Ascending aorta (tissue), 2 donors: ENCODE results near the gene ITGA5. TPM values are rescaled to one million over a fixed set of nuclear protein-coding genes. Genes with fewer than 3 reads are reported as not detected.

Experiments used
- DNase-seq, 2 donors: peaks; one replicate each; pipeline ENCODE4 v3.0.0-alpha.2; 2019; ENCODE audit warnings: low spot score in 2 of 2
- H3K27ac ChIP-seq, 2 donors: fragments of 200-600 bp; sonication (generic); one replicate each; pipeline ENCODE4 v1.5.1; 2016 to 2017; ENCODE audit warnings: mild to moderate bottlenecking in 1 of 2
- H3K27me3 ChIP-seq: fragments of 200-600 bp; sonication (generic); one replicate; pipeline ENCODE4 v1.5.1; 2017
- H3K36me3 ChIP-seq, 2 donors: fragments of 200-600 bp; sonication (generic); one replicate each; pipeline ENCODE4 v1.5.1; 2016
- H3K4me1 ChIP-seq, 2 donors: fragments of 200-600 bp; sonication (generic); one replicate each; pipeline ENCODE4 v1.5.1; 2016 to 2017; ENCODE audit warnings: mild to moderate bottlenecking in 1 of 2
- H3K4me3 ChIP-seq, 2 donors: fragments of 200-600 bp; sonication (generic); one replicate each; pipeline ENCODE4 v1.5.1; 2016 to 2017; ENCODE audit warnings: mild to moderate bottlenecking in 1 of 2
- H3K9me3 ChIP-seq, 2 donors: fragments of 200-600 bp; sonication (generic); one replicate each; pipeline ENCODE4 v1.5.1; 2016
- intact Hi-C: fragments of 100-400 bp; cut with DNase I; formaldehyde crosslinking; loops from one replicate; pipeline ENCODE4 v1.15.1; 2023
- total RNA-seq: library from RNA; depleted of rRNA; stranded (reverse); fragments of >200 nt; gene quantifications from one replicate; pipeline ENCODE4 v1.1.0, GENCODE V29; 2016
- TF ChIP-seq, protein P1 (sequence below), 3 experiments: fragments of 200-600 bp in 2 of 3; fragments of 450-650 bp in 1 of 3; sonication (generic) in 2 of 3; IDR thresholded peaks; one replicate each; pipeline ENCODE4 v1.5.1; 2016 to 2019; ENCODE audit warnings: antibody characterized with exemption in 3 of 3, mild to moderate bottlenecking in 1 of 3, moderate library complexity in 1 of 3

The ITGA5 gene
- total RNA-seq, 1 donor from 2014 or later: 973 TPM

DNA sequence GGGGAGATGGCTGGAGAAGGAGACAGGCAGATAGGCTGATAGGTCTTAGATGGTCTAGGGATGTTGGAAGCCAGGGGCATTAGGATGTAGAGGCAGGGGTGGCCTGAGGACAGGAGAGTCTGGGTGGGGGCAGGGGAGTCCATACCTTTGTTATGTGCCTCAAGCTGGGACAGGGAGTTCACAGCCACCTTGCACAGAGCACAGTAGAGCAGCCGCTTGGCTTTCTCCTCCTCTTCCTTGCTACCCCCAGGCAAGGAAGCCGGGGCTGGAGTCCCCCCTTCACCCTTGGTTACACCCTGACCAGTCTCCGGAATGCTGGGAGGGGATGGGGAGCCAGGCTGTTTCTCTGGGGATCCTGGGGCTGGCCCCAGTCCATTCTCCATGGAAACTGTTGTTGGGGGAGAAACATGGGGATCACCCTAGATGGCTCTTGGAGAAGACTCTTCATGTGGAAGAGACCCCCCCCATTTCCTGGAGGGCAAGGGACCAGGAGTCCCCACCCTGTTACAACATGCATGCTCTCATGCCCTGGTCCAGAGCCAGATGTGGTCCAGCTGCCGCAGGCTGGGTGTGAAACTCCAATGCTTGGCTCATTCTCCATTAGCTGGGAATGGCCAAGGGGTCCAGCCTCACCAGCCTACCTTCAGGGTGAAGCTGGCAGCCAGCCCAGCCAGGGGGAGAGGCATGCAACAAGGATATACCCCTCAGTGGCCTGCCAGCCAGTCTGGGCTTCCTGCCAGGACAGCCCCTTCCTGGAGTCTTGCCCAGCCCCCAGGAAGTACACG is 47.5 kb downstream of the ITGA5 start:
- Histone ChIP-seq H3K27me3 (no peaks in the 10 kb centered on the region), H3K4me3 (no peak overlapping the region), H3K9me3 (no peaks in the 10 kb centered on the region), H3K36me3 (peaks cover 0 to 4% of the 10 kb centered on the region in 2 donors), H3K27ac (peak overlapping the region; percentile 52 to 60), H3K4me1 (peaks cover 4 to 22% of the 10 kb centered on the region in 2 donors)
- TF ChIP-seq, protein P1, sequence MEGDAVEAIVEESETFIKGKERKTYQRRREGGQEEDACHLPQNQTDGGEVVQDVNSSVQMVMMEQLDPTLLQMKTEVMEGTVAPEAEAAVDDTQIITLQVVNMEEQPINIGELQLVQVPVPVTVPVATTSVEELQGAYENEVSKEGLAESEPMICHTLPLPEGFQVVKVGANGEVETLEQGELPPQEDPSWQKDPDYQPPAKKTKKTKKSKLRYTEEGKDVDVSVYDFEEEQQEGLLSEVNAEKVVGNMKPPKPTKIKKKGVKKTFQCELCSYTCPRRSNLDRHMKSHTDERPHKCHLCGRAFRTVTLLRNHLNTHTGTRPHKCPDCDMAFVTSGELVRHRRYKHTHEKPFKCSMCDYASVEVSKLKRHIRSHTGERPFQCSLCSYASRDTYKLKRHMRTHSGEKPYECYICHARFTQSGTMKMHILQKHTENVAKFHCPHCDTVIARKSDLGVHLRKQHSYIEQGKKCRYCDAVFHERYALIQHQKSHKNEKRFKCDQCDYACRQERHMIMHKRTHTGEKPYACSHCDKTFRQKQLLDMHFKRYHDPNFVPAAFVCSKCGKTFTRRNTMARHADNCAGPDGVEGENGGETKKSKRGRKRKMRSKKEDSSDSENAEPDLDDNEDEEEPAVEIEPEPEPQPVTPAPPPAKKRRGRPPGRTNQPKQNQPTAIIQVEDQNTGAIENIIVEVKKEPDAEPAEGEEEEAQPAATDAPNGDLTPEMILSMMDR (IDR thresholded peaks at IDR 0.05): no peak
- DNase-seq: no peak
- intact Hi-C loops: loop anchor here (2.0 kb wide), 1 partner anchor 67 kb away; no protein-coding TSS in a partner anchor

DNA sequence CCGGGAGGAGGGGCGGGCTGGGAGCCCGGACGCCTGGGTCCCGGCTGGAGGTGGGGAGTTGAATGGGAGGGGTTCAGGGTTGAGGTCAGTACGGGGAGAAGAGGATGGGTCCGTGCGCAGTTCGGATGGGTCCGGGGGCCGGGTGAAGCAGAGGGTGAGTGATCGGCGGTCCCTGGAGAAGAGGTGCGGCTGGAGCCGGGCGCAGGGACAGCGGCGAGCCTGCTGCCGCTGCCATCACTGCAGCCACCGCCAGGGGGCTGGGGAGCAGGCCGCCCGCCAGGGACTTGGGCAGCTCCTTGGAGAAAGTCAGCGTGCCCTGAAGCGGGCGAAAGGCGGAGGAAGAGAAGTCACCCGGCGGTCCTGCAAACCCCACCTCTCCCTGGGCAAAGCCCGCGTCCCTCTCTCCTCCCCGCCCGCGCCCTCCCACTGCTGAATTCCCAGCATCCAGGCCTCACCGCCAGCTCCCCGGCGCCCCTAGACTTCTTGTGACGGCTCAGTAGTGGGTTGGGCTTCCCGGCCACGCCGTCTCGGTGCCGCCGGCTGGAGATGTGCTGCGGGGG is 48.8 kb downstream of the ITGA5 start:
- peaks cover 4 to 22% of the 10 kb centered on the region in 2 donors for H3K4me1 ChIP-seq
- H3K27me3 ChIP-seq: no peaks in the 10 kb centered on the region
- TF ChIP-seq, protein P1 (IDR thresholded peaks at IDR 0.05): peak; percentile 91 to 98 (median 98)
- intact Hi-C loops: loop anchor here (1.0 to 2.0 kb wide), 2 partner anchors 9 to 69 kb away; no protein-coding TSS in a partner anchor
- no peaks in the 10 kb centered on the region for H3K9me3 ChIP-seq
- peak overlapping the region; percentile 43 to 65 for H3K4me3 ChIP-seq
- peaks cover 0 to 4% of the 10 kb centered on the region in 2 donors for H3K36me3 ChIP-seq
- peak in 1 of 2 donors; percentile 89 for DNase-seq
- peak overlapping the region; percentile 52 to 60 for H3K27ac ChIP-seq

DNA sequence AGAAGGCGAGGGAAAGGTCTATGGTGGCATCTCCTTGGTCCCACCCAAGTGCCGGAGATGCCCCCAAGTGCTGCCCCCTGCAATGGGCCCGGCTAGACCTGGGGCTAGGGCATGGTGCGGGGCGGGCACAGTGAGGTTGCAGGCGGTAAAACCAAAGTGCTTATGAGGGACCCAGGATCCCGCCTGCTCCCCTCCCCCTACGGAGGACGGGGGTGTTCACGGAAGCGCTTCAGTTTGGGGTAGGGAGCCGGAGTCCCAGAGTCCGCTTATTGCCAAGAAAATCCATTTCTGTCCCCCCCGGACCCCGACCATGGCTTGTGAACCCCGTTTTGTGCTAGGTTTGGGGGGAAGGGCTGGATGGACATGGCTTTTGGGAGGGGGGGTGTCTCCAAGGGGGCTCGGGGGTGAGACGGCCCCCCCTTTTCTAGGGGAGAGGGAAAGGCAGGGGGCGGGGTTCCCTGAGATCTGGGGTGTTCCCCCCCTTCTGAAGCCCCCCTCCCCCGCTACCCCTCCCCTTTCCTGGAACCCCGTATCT is 49.4 kb downstream of the ITGA5 start:
- Histone ChIP-seq H3K27me3 (no peaks in the 10 kb centered on the region), H3K36me3 (peaks cover 0 to under 1% of the 10 kb centered on the region in 2 donors), H3K4me3 (peak overlapping the region; percentile 43 to 65), H3K9me3 (no peaks in the 10 kb centered on the region), H3K27ac (peak overlapping the region; percentile 39 to 60), H3K4me1 (peaks cover 4 to 22% of the 10 kb centered on the region in 2 donors)
- DNase-seq: no peak
- intact Hi-C loops: loop anchor here (1.0 to 10.0 kb wide), 4 partner anchors 10 to 115 kb away; no protein-coding TSS in a partner anchor
- TF ChIP-seq, protein P1 (IDR thresholded peaks at IDR 0.05): no peak

DNA sequence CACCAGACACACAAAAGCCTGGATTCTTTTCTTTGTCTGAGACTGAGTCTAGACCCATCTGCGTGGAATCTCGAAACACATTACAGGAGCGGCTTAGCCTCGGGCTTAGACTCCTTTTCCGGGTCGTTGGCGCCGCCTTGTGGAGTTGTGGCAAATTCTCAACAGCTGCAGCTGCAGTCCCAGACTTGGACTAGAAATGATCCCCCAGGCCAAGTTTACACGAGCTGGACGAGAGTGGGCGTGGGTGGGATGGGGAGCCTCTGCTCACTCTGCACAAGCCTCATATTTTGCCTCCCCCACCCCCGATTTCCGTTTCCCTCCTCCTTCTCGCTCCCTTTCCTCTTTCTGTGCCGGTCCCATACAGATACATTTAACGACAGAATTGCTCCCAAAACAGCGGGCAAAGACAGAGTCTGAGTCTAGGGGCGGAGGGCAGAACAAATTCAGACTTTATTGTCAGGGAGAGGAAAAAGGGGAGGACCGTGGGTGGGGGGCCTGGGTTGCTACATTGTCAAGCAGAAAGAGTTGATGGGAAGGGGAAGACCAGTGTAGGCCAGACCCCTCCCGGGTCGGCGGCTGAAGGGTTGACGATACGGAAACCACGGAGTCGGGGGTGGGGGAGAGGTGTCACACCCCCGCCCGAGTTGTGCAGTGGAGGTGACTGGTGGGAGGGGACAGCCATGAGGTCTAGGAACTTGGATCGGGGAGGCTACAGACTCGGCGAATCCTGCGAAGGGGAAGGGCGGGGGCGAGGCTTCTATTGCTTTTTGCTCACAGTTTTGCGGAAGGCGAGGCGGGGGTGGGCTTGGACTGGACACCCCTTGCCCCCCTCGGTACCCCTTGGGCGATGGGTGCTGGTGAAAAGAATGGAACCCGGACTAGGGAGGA is 50.1 kb downstream of the ITGA5 start:
- no peaks in the 10 kb centered on the region for H3K36me3 ChIP-seq
- H3K9me3 ChIP-seq: no peaks in the 10 kb centered on the region
- DNase-seq: peak; percentile 62 to 94
- peaks cover 4 to 22% of the 10 kb centered on the region in 2 donors for H3K4me1 ChIP-seq
- TF ChIP-seq, protein P1 (IDR thresholded peaks at IDR 0.05): peak; percentile 82 to 90 (median 86)
- intact Hi-C loops: loop anchor here (2.0 to 10.0 kb wide), 2 partner anchors 74 to 114 kb away; no protein-coding TSS in a partner anchor
- peak overlapping the region; percentile 39 to 60 for H3K27ac ChIP-seq
- H3K27me3 ChIP-seq: no peaks in the 10 kb centered on the region
- peak overlapping the region; percentile 43 to 65 for H3K4me3 ChIP-seq
